ENCODE data around the gene WNT1. TPM values are rescaled to one million over a fixed set of nuclear protein-coding genes. Genes with fewer than 3 reads are reported as not detected.
A peak's percentile ranks its signal among the peaks of the same experiment; 100 is the strongest.

WNT1 gene
- total and polyA plus RNA-seq, 9 of the 15 experiments (the other 6 are each of a cell fraction or from before 2014, with no cell fraction given): not detected

DNA sequence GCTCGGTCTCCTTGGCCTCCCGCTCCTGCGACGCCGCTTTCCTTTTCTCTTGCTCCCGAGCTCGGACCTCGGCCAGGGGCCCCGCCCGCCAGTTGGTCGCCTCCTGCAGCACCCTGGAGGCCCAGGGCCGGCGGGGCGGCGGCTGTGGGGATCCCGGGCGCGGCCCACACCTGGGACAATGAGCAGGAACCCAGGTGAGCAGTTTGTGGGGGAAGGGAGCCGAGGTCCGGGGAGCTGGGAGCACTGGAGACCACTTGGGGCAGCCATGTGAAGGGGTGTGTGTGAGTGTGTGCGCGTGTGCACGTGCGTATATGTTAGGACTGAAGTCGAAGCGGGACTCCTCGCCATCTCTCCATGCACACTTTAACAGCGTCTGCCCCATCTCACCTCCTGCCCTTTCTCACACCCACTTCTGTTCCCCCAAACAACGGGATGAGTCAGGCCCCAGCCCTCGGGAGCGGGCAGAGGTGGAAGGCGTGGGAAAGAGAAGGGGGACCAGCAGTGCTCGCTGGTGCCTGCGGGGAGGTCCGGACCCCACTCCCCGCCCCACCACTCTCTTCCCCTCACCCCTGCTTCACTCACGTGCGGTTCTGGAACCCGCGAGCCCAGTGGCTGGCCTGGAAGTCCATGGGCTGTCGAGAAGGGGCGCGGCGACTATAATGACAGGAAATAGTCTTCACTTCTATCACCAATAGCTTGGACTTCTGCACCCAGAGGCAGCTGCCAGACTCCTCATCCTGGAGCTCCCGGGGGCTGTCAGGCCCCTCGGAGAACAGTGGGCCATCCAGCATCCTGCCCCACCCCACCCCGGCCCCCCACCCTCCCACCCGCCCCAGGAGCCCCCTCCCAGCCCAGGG is 20.6 kb downstream of the WNT1 start (continued):
- TF ChIP-seq, protein P1, sequence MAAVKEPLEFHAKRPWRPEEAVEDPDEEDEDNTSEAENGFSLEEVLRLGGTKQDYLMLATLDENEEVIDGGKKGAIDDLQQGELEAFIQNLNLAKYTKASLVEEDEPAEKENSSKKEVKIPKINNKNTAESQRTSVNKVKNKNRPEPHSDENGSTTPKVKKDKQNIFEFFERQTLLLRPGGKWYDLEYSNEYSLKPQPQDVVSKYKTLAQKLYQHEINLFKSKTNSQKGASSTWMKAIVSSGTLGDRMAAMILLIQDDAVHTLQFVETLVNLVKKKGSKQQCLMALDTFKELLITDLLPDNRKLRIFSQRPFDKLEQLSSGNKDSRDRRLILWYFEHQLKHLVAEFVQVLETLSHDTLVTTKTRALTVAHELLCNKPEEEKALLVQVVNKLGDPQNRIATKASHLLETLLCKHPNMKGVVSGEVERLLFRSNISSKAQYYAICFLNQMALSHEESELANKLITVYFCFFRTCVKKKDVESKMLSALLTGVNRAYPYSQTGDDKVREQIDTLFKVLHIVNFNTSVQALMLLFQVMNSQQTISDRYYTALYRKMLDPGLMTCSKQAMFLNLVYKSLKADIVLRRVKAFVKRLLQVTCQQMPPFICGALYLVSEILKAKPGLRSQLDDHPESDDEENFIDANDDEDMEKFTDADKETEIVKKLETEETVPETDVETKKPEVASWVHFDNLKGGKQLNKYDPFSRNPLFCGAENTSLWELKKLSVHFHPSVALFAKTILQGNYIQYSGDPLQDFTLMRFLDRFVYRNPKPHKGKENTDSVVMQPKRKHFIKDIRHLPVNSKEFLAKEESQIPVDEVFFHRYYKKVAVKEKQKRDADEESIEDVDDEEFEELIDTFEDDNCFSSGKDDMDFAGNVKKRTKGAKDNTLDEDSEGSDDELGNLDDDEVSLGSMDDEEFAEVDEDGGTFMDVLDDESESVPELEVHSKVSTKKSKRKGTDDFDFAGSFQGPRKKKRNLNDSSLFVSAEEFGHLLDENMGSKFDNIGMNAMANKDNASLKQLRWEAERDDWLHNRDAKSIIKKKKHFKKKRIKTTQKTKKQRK (IDR thresholded peaks at IDR 0.05; ENCODE audit: borderline replicate concordance, low read depth, low read length): no peak
- TF ChIP-seq SNRNP70 (optimal IDR thresholded peaks at IDR 0.05; ENCODE audit: low read depth, low read length) (no peak), FOXA1 (IDR thresholded peaks at IDR 0.05; ENCODE audit: borderline replicate concordance) (no peak), SUPT5H (IDR thresholded peaks at IDR 0.05) (no peak), HDAC6 (IDR thresholded peaks at IDR 0.05; ENCODE audit: low read depth, low read length) (no peak), IFI16 (CRISPR knock-in tag; IDR thresholded peaks at IDR 0.05) (no peak), SMARCA5 (IDR thresholded peaks at IDR 0.05) (no peak), NRF1 (conservative IDR thresholded peaks at IDR 0.05 in 1 of 2, IDR thresholded peaks at IDR 0.05 in 1 of 2) (peak; percentile 35 to 48; a peak in 2 of 4 replicates), CHD4 (IDR thresholded peaks at IDR 0.05; ENCODE audit: insufficient read depth, insufficient replicate concordance, low read depth, low read length, poor library complexity, severe bottlenecking) (no peak), BCL6 (CRISPR knock-in tag; IDR thresholded peaks at IDR 0.05) (no peak), RBFOX2 (IDR thresholded peaks at IDR 0.05; ENCODE audit: low read depth, low read length) (peak; percentile 18; the same call in 1 of the 2 replicates), MNT (conservative IDR thresholded peaks at IDR 0.05) (peak in 1 of 2 experiments; percentile 48; a peak in 2 of 4 replicates), USF2 (CRISPR knock-in tag; IDR thresholded peaks at IDR 0.05) (no peak), ZNF263 (CRISPR knock-in tag; IDR thresholded peaks at IDR 0.05; ENCODE audit: borderline replicate concordance) (no peak), ZEB2 (IDR thresholded peaks at IDR 0.05) (no peak), NCOA1 (IDR thresholded peaks at IDR 0.05; ENCODE audit: low read depth) (no peak), NCOA4 (IDR thresholded peaks at IDR 0.05; ENCODE audit: partially characterized antibody) (no peak), ZNF551 (CRISPR knock-in tag; IDR thresholded peaks at IDR 0.05) (no peak), CCNT2 (IDR thresholded peaks at IDR 0.05; ENCODE audit: borderline replicate concordance, extremely low read depth, insufficient read length, low read depth, low read length) (no peak), CBFA2T3 (IDR thresholded peaks at IDR 0.05) (no peak), DDX20 (tag; IDR thresholded peaks at IDR 0.05; ENCODE audit: low read depth) (no peak)
- TF ChIP-seq, protein P2, sequence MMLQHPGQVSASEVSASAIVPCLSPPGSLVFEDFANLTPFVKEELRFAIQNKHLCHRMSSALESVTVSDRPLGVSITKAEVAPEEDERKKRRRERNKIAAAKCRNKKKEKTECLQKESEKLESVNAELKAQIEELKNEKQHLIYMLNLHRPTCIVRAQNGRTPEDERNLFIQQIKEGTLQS (IDR thresholded peaks at IDR 0.05): no peak
- TF ChIP-seq, protein P2 (CRISPR knock-in tag; conservative IDR thresholded peaks at IDR 0.05): no peak

All from K562 (cell line).